HepG2 (cell line): ENCODE data around the gene BAIAP2L2. TPM values are rescaled to one million over a fixed set of nuclear protein-coding genes. Genes with fewer than 3 reads are reported as not detected.

ENCODE experiments used
- AHR ChIP-seq: IDR thresholded peaks from 2 replicates; pipeline ENCODE4 v1.6.1; 2018; ENCODE audit warnings: missing genetic modification reagents, missing compliant biosample characterization
- ELF1 ChIP-seq: sonication (generic); formaldehyde crosslinking; IDR thresholded peaks from 2 replicates; pipeline ENCODE4 v1.4.0; 2020; ENCODE audit warnings: missing genetic modification reagents
- ERF ChIP-seq: IDR thresholded peaks from 2 replicates; pipeline ENCODE4 v1.6.1; 2018; ENCODE audit warnings: missing biosample characterization, missing genetic modification reagents
- FOXK2 ChIP-seq: fragments of 450-650 bp; IDR thresholded peaks from 2 replicates; pipeline ENCODE4 v1.6.1; 2016
- GATAD2A ChIP-seq: IDR thresholded peaks from 2 replicates; pipeline ENCODE4 v1.6.1; 2016
- HNRNPLL ChIP-seq: fragments of 200-400 bp; formaldehyde crosslinking; IDR thresholded peaks from 2 replicates; pipeline ENCODE4 v1.6.1; 2017; ENCODE audit warnings: mild to moderate bottlenecking, low read depth, low read length; ENCODE audit not compliant: poor library complexity, severe bottlenecking
- HOXA3 ChIP-seq: sonication (generic); formaldehyde crosslinking; IDR thresholded peaks from 2 replicates; pipeline ENCODE4 v1.5.0; 2020; ENCODE audit warnings: missing genetic modification reagents
- IRF2 ChIP-seq: IDR thresholded peaks from 2 replicates; pipeline ENCODE4 v1.6.1; 2018; ENCODE audit warnings: missing genetic modification reagents, missing compliant biosample characterization
- JUND ChIP-seq: sonication (generic); formaldehyde crosslinking; IDR thresholded peaks from 2 replicates; pipeline ENCODE4 v1.8.0; 2022; ENCODE audit warnings: mild to moderate bottlenecking, missing genetic modification reagents
- KAT8 ChIP-seq: IDR thresholded peaks from 2 replicates; pipeline ENCODE4 v1.6.1; 2016; ENCODE audit warnings: missing genetic modification reagents, missing compliant biosample characterization
- KDM4B ChIP-seq: sonication (generic); formaldehyde crosslinking; IDR thresholded peaks from 2 replicates; pipeline ENCODE4 v1.4.0; 2020; ENCODE audit warnings: missing genetic modification reagents
- RAD21 ChIP-seq: fragments of 450-650 bp; formaldehyde crosslinking; IDR thresholded peaks from 2 replicates; pipeline ENCODE4 v1.5.0; 2020; ENCODE audit warnings: mild to moderate bottlenecking
- RFXAP ChIP-seq: sonication (generic); formaldehyde crosslinking; IDR thresholded peaks from 2 replicates; pipeline ENCODE4 v1.4.0; 2020; ENCODE audit warnings: missing genetic modification reagents, borderline replicate concordance
- SKI ChIP-seq: fragments of 450-650 bp; IDR thresholded peaks from one replicate; pipeline ENCODE4 v1.6.1; 2018; ENCODE audit warnings: mild to moderate bottlenecking; ENCODE audit not compliant: partially characterized antibody
- SOX6 ChIP-seq, 2 experiments: fragments of 450-650 bp in 1 of 2; sonication (generic) in 1 of 2; formaldehyde crosslinking in 1 of 2; IDR thresholded peaks; 2 replicates each; pipeline versions ENCODE4 v1.4.0 to v1.6.1; 2017 to 2020; ENCODE audit warnings: antibody characterized with exemption in 1 of 2, mild to moderate bottlenecking in 1 of 2, missing genetic modification reagents in 1 of 2
- YY1 ChIP-seq: IDR thresholded peaks from 2 replicates; pipeline ENCODE4 v1.6.1; 2011; ENCODE audit warnings: low read length, low read depth, moderate library complexity, mild to moderate bottlenecking; ENCODE audit not compliant: insufficient read depth, insufficient replicate concordance
- ZBTB38 ChIP-seq: sonication (generic); formaldehyde crosslinking; IDR thresholded peaks from 2 replicates; pipeline ENCODE4 v1.5.1; 2020; ENCODE audit warnings: mild to moderate bottlenecking, missing genetic modification reagents
- ZNF782 ChIP-seq: sonication (generic); formaldehyde crosslinking; IDR thresholded peaks from 2 replicates; pipeline ENCODE4 v1.4.0; 2020; ENCODE audit warnings: missing genetic modification reagents, mild to moderate bottlenecking, borderline replicate concordance
- ZNF788 ChIP-seq: sonication (generic); formaldehyde crosslinking; IDR thresholded peaks from 2 replicates; pipeline ENCODE4 v1.5.0; 2020; ENCODE audit warnings: mild to moderate bottlenecking, missing genetic modification reagents, borderline replicate concordance
- ZSCAN22 ChIP-seq: sonication (generic); formaldehyde crosslinking; IDR thresholded peaks from 2 replicates; pipeline ENCODE4 v1.4.0; 2020; ENCODE audit warnings: mild to moderate bottlenecking, missing genetic modification reagents
- polyA plus RNA-seq, 8 experiments: library from polyadenylated mRNA; depleted of rRNA in 3 of 8; stranded (reverse) in 7 of 8; unstranded in 1 of 8; fragments of >200 nt; fragmentation: Illumina TruSeq in 4 of 8; extraction: Trizol in 4 of 8; gene quantifications; 2 replicates each; pipeline versions ENCODE4 v1.2.1 to v1.2.3, GENCODE V29; 2011 to 2016; ENCODE audit warnings: low read depth in 4 of 8, missing spikeins in 1 of 8, mixed read lengths in 1 of 8; ENCODE audit not compliant: insufficient read depth in 1 of 8
- total RNA-seq, 5 experiments: library from RNA; depleted of rRNA; stranded (reverse); fragments of >200 nt; fragmentation: Illumina TruSeq; extraction: Trizol; gene quantifications; 2 replicates each; pipeline ENCODE4 v1.2.3, GENCODE V29; 2016; ENCODE audit warnings: low read depth in 1 of 5
- TF ChIP-seq, protein P1 (sequence below): IDR thresholded peaks from 2 replicates; pipeline ENCODE4 v1.4.0; 2020; ENCODE audit warnings: mild to moderate bottlenecking, missing genetic modification reagents
- TF ChIP-seq, protein P2 (sequence below): sonication (generic); formaldehyde crosslinking; IDR thresholded peaks from 2 replicates; pipeline ENCODE4 v1.9.0; 2021; ENCODE audit warnings: missing genetic modification reagents, borderline replicate concordance
- TF ChIP-seq, protein P3 (sequence below): IDR thresholded peaks from 2 replicates; pipeline ENCODE4 v1.6.1; 2016; ENCODE audit warnings: low read depth, borderline replicate concordance

Gene BAIAP2L2
- total and polyA plus RNA-seq, 2 of the 13 experiments (the other 11 are each of a cell fraction or from before 2014, with no cell fraction given), result 4.4 to 7.5 TPM

DNA sequence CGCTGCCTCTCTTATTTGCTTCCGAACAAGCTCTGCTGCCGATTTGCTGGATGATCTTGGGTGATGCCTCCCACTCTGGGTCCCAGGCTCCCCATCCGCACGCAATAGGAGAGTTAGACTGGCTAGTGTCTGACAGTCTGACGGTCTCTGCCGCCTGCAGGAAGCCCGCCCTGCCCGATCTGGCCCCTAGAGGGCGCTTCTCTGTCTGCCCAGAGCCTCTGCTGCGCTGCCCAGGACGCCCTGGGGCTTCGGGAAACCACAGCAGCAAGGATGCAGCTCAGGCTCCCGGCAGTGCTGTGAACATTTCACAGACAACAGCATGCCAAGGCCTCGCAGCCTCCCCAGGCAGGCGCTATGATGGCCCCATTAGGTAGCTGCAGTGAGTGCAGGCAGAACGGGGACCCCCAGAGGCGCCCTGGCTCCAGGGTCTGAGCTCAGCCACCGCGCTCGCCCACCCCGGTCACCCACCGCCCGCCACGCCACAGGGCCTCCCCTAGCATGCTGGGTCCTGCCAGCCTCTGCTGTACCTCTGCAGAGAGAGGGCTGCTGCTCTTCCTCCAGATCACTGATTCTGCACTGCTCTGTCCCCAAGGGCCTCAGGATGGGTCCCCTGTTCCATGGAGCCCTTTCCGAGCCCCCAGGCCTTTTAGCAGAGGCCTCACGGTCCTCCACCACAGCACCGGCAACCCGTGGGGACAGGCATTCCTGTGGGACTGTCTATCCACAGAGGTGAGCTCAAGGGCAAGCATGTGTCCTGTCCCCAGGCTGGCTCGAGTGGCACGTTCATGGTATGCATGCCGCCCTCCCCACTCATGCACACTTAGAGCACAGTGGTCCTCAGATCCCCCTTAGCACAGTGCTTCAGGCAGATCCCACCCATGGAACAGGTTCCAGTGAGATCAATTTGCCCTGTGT is 4.3 kb upstream of the BAIAP2L2 start (continued):
- TF ChIP-seq, protein P1, sequence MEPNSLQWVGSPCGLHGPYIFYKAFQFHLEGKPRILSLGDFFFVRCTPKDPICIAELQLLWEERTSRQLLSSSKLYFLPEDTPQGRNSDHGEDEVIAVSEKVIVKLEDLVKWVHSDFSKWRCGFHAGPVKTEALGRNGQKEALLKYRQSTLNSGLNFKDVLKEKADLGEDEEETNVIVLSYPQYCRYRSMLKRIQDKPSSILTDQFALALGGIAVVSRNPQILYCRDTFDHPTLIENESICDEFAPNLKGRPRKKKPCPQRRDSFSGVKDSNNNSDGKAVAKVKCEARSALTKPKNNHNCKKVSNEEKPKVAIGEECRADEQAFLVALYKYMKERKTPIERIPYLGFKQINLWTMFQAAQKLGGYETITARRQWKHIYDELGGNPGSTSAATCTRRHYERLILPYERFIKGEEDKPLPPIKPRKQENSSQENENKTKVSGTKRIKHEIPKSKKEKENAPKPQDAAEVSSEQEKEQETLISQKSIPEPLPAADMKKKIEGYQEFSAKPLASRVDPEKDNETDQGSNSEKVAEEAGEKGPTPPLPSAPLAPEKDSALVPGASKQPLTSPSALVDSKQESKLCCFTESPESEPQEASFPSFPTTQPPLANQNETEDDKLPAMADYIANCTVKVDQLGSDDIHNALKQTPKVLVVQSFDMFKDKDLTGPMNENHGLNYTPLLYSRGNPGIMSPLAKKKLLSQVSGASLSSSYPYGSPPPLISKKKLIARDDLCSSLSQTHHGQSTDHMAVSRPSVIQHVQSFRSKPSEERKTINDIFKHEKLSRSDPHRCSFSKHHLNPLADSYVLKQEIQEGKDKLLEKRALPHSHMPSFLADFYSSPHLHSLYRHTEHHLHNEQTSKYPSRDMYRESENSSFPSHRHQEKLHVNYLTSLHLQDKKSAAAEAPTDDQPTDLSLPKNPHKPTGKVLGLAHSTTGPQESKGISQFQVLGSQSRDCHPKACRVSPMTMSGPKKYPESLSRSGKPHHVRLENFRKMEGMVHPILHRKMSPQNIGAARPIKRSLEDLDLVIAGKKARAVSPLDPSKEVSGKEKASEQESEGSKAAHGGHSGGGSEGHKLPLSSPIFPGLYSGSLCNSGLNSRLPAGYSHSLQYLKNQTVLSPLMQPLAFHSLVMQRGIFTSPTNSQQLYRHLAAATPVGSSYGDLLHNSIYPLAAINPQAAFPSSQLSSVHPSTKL (CRISPR knock-in tag), result peak; percentile 12; the same call in 1 of the 2 replicates
- TF ChIP-seq ZNF782, result no peak
- no peak for TF ChIP-seq JUND (CRISPR knock-in tag)
- TF ChIP-seq, protein P2, sequence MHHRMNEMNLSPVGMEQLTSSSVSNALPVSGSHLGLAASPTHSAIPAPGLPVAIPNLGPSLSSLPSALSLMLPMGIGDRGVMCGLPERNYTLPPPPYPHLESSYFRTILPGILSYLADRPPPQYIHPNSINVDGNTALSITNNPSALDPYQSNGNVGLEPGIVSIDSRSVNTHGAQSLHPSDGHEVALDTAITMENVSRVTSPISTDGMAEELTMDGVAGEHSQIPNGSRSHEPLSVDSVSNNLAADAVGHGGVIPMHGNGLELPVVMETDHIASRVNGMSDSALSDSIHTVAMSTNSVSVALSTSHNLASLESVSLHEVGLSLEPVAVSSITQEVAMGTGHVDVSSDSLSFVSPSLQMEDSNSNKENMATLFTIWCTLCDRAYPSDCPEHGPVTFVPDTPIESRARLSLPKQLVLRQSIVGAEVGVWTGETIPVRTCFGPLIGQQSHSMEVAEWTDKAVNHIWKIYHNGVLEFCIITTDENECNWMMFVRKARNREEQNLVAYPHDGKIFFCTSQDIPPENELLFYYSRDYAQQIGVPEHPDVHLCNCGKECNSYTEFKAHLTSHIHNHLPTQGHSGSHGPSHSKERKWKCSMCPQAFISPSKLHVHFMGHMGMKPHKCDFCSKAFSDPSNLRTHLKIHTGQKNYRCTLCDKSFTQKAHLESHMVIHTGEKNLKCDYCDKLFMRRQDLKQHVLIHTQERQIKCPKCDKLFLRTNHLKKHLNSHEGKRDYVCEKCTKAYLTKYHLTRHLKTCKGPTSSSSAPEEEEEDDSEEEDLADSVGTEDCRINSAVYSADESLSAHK, result no peak
- TF ChIP-seq HOXA3 (CRISPR knock-in tag), result peak; percentile 32; the same call in 1 of the 2 replicates
- TF ChIP-seq ZNF788 (CRISPR knock-in tag), result peak; percentile 32; the same call in 1 of the 2 replicates
- peak; percentile 87 for TF ChIP-seq ZSCAN22 (CRISPR knock-in tag)
- TF ChIP-seq FOXK2, result no peak
- TF ChIP-seq SKI, result peak; percentile 37
- peak; percentile 84 for TF ChIP-seq RAD21
- peak; percentile 58 for TF ChIP-seq YY1
- TF ChIP-seq GATAD2A, result peak; percentile 56; the same call in 1 of the 2 replicates
- TF ChIP-seq, protein P3, sequence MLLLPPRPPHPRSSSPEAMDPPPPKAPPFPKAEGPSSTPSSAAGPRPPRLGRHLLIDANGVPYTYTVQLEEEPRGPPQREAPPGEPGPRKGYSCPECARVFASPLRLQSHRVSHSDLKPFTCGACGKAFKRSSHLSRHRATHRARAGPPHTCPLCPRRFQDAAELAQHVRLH (CRISPR knock-in tag), result 0 out of 2 replicates have a peak, but pooled peaks have one; percentile 41
- TF ChIP-seq IRF2 (CRISPR knock-in tag), result peak; percentile 35; the same call in 1 of the 2 replicates
- 0 out of 2 replicates have a peak, but pooled peaks have one; percentile 38 for TF ChIP-seq ZBTB38
- 0 out of 2 replicates have a peak, but pooled peaks have one; percentile 32 for TF ChIP-seq ERF (CRISPR knock-in tag)
- TF ChIP-seq SOX6 (IDR thresholded peaks at IDR 0.05), result no peak
- peak; percentile 29; the same call in 1 of the 2 replicates for TF ChIP-seq SOX6 (CRISPR knock-in tag; IDR thresholded peaks at IDR 0.05)
- 0 out of 2 replicates have a peak, but pooled peaks have one; percentile 16 for TF ChIP-seq ELF1 (CRISPR knock-in tag)
- no peak for TF ChIP-seq RFXAP (CRISPR knock-in tag)
- 0 out of 2 replicates have a peak, but pooled peaks have one; percentile 21 for TF ChIP-seq KAT8 (CRISPR knock-in tag)
- 0 out of 2 replicates have a peak, but pooled peaks have one; percentile 33 for TF ChIP-seq KDM4B (CRISPR knock-in tag)
- TF ChIP-seq AHR (CRISPR knock-in tag), result no peak
- peak; percentile 13 for TF ChIP-seq HNRNPLL
